ENCODE results near the gene DNAAF1. TPM values are rescaled to one million over a fixed set of nuclear protein-coding genes. Genes with fewer than 3 reads are reported as not detected.

Gene DNAAF1
- total and polyA plus RNA-seq, 2 of the 8 experiments (the other 6 are each of a cell fraction or from before 2014, with no cell fraction given), result 0.09 to 0.15 TPM

GRCh38 chr16:84155226-84155625 lies 10.1 kb downstream of the DNAAF1 start (continued):
- TF ChIP-seq, protein P1, sequence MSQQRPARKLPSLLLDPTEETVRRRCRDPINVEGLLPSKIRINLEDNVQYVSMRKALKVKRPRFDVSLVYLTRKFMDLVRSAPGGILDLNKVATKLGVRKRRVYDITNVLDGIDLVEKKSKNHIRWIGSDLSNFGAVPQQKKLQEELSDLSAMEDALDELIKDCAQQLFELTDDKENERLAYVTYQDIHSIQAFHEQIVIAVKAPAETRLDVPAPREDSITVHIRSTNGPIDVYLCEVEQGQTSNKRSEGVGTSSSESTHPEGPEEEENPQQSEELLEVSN (IDR thresholded peaks at IDR 0.05), result no peak
- TF ChIP-seq TAF1 (IDR thresholded peaks at IDR 0.05; ENCODE audit: low read depth, low read length) (no peak), BACH1 (IDR thresholded peaks at IDR 0.05; ENCODE audit: low read length) (no peak)

All from H1 (cell line).